ENCODE results near the gene TBX5.
A peak's percentile ranks its signal among the peaks of the same experiment; 100 is the strongest.

Gene TBX5

DNA sequence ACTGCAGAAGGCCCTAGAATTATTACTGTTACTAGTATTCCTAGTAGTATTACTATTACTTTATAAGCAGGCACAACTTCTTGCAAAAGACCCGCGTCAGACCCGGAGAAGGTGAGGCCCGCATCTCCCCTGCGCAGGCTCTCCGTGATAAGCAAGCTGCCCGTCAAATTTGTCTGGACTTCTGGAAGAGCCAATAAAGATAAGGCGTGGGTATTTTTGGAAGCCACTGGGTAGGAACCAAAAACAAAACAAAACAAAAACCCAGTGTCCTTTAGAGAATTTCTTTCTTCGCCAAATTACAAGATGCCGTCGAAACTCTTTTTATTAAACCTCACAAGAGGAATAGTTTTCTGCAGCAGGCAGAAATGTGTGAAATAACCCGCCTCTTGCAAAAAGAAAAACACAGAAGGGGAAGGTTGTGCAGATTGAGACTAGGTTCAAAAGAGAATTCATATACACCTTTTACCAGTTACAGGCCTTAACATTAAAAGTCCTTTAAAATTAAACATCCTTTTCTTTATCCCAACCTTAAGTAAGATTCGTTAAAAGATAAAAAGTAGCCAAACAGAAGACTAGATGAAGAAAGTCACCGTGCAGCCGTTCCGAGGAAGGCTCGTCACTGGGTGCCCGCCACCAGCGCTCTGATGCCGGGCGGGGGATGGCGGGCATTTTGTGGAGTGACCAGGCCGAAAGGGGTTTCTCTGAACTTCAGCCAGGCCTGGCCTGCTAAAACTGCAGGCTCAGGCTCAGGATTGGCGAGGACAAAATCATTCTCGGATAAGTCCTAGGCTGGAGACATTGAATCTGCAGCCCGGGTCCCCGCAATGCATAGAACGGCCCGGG is 1.6 kb downstream of the TBX5 start:
- DNase-seq = peak; percentile 57

DNA sequence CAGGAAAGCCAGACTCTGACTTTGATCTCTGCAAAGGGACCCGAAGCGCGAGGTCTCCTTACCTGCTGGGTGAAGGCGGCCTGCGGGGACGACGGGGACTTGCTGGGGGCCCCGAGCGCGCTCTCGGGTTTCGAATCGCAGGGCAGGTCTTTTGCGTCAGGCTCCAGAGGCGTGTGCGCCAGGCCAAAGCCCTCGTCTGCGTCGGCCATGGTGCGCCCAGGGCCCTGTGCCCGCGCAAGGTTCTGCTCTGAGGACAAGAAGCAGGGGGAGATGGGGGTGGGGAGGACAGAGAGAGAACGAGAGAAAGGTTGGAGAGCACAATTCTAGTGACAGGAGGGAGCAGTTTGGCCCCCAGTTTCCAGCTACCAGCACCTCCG is 2.3 kb downstream of the TBX5 start:
- peak; percentile 77 for DNase-seq

DNA sequence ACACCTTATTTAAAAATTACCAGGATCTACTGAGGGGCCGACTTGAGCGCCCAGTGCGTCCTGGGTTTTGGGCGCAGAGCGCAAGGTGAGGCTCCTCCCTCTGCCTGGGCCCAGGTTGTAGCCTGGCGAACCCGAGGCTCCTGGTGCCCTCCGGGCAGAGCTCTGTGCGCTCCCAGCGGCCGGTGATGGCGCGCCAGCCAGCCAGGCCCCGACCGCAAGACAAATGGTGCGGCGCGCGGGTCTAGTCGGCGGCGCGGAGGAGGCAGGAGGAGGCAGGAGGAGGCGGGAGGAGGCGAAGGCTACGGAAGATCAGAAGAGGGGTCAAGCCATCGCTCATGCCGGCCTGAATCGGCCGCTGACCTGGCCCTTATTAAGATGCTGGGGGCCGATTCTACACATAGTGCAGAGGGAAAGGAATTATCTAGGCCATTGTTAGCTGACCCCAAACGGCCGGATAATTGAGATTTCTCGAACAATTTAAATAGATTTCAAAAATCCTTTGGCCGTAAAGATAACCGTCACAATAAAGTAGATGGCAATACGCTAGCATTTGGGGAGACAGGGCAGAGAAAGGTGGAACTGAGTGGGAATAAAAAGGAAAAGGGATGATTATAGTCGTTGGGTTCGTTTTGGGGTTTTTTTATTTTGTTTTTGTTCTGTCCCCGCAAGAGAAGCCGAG is 2.8 kb downstream of the TBX5 start:
- DNase-seq = peak; percentile 91

GRCh38 chr12:114402084-114402717 is 3.7 kb downstream of the TBX5 start:
- DNase-seq = no peak

DNA sequence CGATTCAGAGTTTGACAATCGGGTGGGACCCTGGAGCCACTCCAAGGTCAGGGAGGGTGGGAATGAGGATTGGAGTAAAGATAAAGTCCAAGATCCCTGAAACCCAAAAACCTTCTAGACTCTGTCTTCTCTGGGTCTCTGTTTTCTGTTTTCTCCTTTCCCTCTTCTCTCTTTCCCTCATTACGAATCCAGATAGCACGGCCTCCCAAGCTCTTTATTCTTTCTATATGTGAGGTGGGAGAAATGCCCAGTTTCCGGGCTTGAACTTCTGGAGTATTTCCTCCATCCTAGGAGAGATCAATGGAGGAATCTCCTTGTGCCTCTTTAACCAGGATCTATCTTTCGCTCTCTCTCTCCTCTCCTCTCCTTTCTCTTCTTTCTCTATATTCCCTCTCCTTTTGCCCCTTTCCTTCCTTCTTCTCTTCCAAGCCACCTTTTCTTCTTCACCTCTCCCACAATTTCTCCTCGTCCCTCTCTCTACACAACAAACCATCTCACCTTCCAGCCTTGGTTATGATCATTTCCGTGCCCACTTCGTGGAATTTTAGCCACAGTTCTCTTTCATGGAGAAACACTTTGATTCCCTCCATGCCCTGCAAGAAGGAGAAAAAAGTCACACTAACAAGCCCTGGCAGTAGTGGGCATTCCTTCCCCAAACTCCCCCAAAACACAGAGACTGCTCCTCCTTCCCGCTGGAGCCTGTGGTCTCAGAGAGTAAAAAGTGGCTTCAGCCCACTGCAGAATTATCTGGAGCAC is 4.4 kb downstream of the TBX5 start:
- DNase-seq = no peak

DNA sequence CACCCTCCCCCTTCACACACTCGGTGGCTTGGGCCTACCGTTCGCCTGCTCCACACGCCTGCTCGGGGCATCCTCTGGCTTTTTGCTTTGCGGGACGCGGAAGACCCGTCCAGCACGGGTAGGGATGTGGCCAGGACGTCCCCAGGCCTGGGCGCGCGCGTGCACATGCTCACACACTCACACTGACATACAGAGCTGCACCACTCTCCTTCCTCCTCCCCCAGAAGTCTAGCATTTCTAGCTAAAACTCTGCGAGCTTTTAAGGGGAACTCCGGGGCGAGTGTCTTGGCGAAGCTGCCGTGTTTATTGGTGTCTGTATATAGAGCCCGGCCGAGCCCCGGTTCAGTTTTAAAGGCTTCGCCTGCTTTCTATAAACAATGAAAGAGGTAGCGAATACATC is 5.0 kb downstream of the TBX5 start:
- no peak for DNase-seq

DNA sequence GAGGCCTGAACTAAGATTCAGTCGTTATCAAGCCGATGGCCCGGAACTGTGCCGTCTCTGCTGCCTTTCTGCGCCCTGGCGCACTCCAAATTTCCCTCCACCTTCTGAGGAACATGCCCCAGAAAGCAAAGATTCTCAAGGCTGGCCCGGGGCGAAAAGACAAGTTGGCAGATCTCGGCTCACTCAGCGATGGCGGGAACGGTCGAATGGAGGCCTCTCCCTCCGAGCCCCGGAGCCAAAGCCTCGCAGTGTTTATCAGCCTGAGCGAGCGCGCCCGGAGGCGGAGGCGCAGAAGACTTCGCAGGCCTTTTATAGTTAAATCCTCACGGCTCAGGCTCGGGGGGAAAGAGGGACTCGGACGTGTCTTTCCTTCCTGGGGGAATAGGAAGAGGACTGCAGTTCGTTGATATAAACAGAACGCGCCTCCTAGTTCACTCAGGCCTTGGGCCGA is 5.6 kb downstream of the TBX5 start:
- no peak for DNase-seq

GRCh38 chr12:114399664-114400211 is 6.2 kb downstream of the TBX5 start:
- no peak for DNase-seq

GRCh38 chr12:114397978-114398881 is 7.7 kb downstream of the TBX5 start:
- no peak for DNase-seq

DNA sequence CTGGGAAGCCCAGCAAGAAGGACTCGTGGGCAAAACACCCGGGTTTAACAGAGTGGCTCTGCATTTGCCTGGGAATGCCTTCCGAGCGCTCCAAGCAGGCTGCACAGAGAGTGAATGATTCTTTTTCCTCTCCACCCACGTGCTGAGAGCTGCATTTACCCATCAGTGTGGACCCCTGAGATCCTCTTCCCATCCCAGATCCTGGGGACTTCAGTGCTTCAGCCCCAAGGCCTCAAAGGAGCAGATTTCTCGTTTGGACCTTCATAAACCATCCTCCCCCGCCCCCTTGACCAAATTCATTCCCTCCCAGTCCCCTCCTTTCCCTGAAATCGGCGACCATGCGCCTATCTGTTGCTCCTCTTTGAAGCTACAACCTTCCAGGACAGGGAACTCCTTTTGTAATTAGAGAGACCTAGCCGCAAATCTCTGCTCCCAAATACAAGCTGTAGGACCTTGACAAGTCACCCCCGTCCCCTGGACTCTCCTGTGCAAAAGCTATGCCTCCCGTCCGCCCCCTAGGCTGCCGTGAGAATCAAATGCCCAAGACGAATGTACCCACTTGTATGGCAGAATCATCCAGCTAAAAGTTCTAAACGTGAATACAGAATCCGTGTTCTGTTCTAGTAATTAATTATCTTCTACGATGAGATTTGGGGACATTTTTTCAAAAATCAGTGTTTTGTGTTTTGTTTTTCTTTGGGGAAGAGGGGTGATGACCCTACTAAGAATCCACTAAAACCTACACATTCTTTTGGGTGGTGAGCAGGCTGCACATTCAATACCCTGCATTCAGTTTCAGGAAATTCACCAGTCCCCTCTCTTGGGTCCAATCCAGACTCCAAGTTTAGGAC is 8.8 kb downstream of the TBX5 start:
- no peak for DNase-seq

DNA sequence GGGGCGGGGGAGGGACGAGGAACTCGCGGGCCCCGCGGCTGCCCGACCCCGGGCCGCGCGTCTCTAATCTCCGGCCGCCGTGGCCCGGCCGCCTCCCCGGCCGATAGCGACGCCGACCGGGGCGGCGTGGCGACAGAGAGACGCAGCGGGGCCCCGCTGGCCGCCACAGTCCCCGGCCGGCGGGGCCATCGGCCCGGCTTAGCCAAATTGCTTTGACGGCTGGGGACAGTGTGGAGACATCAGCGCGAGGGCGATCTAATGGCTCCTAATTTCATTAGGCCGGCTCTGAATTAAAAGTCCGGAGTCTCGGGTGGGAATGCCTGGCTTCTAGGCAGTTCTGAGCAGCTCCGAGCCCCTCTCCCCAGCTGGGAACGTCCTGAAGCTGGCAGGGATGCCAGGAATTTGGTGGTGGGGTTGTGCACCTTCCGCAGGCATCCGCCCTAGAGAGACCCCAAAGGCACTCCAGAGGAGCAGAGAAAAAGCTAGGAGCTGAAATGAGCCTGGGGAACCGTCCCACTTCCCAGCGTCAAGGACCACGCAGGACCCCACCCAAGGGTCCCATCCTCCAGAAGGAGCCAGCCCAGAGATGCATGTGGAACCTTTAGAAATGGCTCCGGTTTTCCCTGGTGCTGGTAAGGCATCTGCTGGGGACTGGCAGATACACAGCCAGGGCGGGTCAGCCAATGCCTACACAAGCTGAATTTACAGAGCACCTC is 9.6 kb downstream of the TBX5 start:
- DNase-seq = no peak

GRCh38 chr12:114395755-114396152 is 10.2 kb downstream of the TBX5 start:
- DNase-seq = no peak

DNA sequence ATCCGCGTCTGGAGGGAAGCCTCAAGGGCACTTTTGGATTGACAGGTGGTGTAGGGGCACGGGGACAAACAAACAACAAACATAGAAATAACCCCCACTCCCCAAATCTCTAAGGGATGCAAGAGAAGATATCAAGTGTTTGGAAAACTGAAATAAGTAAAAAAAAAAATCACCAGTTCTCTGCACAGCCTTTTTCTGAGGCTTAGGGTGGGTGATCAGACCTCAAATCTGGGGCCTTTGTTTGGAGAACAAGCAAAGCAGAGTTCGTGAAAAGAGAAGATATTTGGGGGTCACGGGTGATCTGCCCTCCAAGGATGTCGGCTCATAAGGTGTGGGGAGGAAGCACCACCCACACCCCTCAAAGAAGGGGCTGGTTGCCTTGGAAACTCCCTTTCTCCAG is 10.7 kb downstream of the TBX5 start:
- no peak for DNase-seq

DNA sequence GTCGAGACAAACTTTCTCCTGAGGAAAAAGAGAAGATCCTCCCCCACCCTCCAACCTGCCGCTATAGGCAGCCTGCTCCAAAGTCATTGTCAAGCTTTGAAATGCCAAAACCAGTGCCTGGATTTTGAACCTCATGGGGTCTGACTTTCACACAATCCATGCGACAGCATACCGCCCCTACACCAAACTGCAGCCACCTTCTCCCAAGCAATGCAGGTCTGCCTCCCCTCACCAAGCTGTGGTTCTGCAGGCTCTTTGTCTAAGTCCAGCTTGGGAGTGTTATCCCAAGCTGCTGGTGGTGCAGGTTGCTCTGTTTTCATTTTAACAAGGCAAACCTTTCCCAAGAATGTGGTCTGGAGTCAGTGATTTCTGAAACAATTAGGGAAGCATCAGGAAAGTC is 12.4 kb downstream of the TBX5 start:
- DNase-seq = no peak

- no peak for DNase-seq
Observed at GRCh38 chr12:114392909-114393308, 13.0 kb downstream of the TBX5 start.

GRCh38 chr12:114391088-114391487 is 14.9 kb downstream of the TBX5 start:
- no peak for DNase-seq

DNA sequence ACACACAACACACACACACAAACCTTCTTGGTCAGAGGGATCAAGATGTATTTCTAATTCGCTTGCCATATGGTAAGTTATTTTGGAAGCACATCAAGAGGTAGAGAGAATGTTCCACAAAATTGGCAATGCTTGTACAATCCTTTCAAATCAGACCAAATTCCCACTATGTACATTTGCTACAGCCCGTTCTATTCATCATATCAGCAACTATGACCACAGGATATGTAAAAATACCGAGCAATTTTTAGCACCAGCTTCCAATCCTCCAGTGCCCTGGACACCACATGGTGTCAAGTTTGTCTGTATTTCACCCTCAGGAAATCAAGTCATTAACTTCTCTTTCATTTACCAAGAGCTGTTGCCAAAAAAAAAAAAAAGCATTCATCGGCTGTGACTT is 21.2 kb downstream of the TBX5 start:
- no peak for DNase-seq

GRCh38 chr12:114381177-114381576 is 24.8 kb downstream of the TBX5 start:
- no peak for DNase-seq

- no peak for DNase-seq
Observed at GRCh38 chr12:114371733-114372132, 34.2 kb downstream of the TBX5 start.

DNA sequence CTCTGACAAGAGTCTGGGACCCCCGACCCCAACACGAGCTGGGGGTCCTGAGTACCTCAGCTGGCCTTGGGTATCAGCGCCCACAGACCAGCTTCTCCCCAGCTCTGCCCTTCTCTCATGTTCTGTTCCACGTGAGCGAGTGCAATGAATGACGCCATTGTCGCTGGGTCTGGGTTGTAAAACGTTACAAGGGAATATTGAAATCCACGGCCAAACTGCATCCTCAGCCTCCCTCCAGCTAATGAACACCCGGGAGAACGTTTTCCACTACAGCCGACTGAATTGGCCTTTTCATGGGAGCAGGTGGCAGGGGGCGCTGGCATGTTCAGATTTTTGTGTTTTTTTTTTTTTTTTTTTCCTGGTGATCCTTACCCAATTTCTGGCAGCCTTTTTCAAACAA is 34.7 kb downstream of the TBX5 start:
- DNase-seq = no peak
